ELR (cell line): ENCODE results near the gene EYS.
"Not testable (repeated sequence)": the region's sequence is repeated elsewhere in the genome, so short reads cannot be mapped to it uniquely, and the experiment has no call there.

Experiments
- DNase-seq: peaks from one replicate; pipeline ENCODE4 v3.0.0-alpha.2; 2015; ENCODE audit warnings: low read depth

The EYS gene

DNA sequence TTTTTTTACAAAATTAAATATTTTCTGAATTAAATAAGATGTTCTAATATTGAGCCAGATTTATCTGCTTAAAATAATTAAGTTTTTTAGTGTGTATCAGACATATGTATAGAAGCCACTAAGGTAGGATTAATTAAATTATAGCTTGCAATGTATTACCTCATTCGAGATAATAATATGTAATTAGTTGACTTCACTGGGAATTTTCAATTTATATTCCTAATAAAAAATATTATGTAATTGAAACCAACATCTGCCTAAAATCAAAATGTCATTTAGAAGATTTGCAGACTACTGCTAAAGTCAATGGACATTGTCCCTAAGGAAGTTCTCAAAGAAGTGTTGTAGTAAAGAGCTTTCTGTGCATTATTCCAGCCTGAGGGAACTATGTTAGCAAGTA is 254.7 kb downstream of the EYS start:
- DNase-seq, result no peak

DNA sequence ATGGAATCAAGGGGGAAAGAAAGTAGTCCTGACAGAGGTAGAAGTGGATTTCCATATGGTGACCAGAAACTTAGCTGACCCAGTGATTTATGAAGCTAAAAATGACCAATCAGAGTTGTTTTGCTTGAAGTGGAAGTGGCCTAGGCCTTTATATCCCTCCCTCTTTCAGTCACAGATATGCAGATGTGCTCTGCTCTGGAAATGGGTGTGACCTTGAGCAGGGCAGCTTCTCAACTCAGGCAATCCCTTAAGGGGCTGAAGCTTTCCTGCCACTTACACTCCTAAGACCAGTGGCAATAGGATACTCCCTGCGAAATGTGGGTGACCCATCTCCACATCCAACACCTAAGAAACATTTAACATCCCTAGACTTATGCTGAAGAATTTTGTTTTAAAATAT is 256.6 kb downstream of the EYS start:
- no peak for DNase-seq

GRCh38 chr6:65449926-65450325 is 257.1 kb downstream of the EYS start:
- DNase-seq, result no peak

DNA sequence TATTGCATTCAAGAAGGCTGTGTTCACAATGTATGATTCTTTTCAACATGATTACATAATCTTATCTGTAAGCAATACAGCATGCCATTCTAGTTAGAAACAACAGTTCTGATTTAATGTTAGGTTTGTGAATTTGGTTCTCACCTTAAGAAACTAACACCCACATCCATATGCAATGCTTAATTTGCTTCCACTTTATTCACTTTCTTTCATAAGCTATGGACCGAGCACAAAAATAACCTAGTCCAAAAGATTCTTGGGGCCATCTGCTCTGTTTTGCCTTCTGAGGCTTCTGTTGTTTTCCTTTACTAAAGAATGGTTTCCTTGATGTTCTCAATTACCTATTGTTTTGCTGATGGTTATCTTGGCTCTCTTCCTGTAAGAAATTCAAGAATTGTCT is 258.2 kb downstream of the EYS start:
- no peak for DNase-seq

- DNase-seq, result no peak
These were observed 270.7 kb downstream of the EYS start for GRCh38 chr6:65436281-65436680.

DNA sequence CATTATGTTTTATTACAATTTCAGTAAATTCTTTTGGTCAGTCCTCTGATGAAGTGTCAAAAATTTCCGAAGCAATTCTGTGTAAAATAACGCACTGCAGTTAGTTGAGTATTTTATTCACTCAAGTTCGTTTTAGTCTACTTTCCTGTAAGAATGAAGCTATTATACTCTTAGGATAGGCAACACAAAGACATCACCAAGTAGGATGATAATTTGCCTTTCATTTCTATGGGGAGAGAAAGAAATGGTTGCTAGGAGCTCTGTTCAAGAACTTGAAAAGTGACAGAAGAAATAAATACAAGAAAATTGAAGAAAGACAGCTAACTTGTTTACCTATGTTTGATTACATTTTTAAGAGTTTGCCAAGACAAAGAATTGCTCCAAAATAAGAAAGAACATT is 290.4 kb downstream of the EYS start:
- no peak for DNase-seq

- no peak for DNase-seq
These were observed 296.7 kb downstream of the EYS start for GRCh38 chr6:65410309-65410708.

GRCh38 chr6:65402564-65402963 is 304.5 kb downstream of the EYS start:
- no peak for DNase-seq

- DNase-seq, result no peak
These were observed 307.5 kb downstream of the EYS start for GRCh38 chr6:65399355-65400084.

DNA sequence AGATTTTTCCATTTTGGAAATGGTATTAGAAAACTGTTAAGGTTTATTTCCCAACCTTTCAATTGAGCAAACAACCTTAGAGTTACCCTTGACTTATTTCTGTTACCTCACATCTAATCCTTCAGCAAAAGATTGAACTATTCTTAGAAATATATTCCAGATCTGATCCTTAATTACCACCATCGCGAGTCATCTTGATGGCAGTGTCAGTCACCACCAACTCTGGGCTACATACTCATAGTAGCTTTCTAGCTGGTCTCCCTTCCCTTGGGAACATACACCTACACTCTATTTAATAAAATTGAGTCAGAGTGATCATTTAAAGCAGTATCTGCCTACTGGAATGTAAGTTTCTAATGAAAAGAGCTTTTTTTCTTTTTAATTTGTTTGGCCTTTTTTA is 308.2 kb downstream of the EYS start:
- DNase-seq, result no peak

DNA sequence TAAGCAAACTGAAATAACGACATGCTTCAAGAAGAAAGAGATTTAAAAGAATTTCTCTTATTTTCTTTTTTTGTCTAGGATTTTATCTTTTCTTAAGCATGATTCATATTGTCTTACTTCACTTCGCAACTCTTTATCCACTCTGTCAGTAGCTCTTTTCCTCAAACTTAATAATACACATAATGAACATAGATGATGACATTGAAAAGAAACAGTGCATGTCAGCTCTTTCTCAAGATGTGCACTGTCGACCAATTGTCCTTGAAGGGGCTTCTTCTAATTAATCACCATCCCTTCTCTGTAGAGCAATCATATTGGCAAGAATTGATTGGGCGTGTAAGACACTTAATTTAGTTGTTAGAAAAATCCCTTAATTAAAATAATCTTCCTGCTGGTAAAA is 356.5 kb downstream of the EYS start:
- DNase-seq, result no peak

DNA sequence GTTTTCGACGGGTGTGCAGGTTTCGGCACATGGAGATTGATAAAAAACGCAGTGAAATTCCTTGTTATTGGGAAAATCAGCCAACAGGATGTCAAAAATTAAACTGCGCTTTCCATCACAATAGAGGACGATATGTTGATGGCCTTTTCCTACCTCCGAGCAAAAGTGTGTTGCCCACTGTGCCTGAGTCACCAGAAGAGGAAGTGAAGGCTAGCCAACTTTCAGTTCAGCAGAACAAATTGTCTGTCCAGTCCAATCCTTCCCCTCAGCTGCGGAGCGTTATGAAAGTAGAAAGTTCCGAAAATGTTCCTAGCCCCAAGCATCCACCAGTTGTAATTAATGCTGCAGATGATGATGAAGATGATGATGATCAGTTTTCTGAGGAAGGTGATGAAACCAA is 404.4 kb downstream of the EYS start:
- not testable (repeated sequence) for DNase-seq

DNA sequence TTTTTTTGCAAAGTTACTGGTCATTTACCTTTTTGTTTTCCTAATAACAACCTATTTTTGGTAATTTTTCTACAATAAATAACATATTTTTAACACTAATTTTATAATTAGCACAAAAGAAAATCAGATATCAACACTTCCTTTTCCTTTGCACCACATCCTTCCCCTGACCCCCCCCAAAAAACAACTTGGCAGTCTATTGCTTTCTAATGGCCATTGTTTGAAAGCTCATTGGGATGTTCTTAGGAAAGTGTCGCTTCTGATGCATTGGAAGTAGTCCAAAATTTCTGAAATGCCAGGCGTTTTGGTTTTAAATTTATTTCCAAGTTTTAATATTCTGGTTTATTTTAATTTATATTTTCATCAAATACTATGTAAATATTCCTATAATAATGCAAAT is 407.8 kb downstream of the EYS start:
- DNase-seq, result no peak

- DNase-seq, result no peak
These were observed 411.2 kb downstream of the EYS start for GRCh38 chr6:65295812-65296211.

DNA sequence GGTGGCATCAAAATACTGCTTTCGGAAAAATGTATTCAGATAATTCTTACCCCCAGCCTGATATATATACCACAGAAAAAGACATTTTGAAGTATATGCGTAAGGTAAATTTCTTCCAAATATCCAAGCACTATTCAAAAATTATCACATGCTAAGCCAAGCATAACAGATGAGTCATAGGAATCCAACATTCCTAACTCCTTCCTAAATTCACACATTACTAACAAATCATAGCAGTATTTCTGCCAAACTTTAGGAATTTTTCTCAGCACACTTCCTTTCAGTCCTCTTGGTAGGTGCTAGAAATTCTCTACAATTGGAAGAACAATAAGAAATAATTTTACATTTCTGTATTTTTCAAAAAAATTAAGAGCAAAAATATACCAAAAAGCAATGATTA is 417.5 kb downstream of the EYS start:
- DNase-seq, result no peak

GRCh38 chr6:65285275-65285674 is 421.8 kb downstream of the EYS start:
- no peak for DNase-seq

DNA sequence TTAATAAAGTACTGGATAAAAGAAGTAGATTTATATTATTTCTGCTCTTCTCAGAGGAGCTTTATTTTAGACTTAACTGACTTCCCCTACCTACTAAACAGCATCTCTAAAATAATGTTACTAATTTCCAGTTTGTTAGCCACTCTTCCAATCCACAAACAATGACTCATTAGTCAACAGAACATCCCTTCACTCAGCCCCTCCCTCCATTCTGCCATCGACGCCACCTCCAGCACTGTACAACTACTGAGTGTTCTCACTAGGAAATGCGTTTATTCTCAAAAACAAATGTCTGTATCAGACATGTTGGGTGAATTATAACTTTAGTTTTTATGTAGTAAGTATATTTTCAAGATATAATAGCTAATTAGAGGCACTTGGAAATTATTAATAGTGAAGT is 427.0 kb downstream of the EYS start:
- no peak for DNase-seq

GRCh38 chr6:65262241-65262640 is 444.8 kb downstream of the EYS start:
- DNase-seq, result no peak

DNA sequence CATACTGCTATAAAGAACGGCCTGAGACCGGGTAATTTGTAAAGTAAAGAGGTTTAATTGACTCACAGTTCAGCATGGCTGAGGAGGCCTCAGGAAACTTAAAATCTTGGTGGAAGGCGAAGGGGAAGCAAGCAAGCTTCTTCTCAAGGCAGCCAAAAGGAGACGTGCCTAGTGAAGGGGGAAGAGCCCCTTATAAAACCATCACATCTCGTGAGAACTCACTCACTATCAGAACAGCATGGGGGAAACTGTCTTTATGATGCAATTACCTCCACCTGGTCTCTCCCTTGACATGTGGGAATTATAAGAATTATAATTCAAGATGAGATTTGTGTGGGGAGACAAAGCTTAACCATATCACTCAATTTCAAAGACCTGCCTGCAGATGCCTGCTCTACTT is 447.0 kb downstream of the EYS start:
- no peak for DNase-seq

DNA sequence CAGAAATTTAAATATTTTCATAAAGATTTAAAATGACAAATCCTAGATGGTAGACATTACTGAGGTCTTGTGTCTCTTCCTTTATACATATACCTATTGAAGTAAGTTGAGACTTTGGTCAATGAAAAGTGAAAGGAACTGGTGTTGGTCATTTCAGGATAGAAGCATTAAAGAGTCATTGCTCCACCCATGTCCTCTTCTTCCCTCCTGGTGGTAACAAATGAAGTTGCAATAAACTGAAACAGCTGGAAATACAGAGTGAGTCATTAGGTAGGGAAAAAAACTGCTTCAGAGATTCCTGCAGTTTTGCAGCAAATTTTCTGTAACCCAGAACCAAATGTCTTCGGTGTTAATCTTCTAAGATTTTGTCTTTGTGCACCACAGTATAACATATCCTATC is 448.0 kb downstream of the EYS start:
- no peak for DNase-seq

DNA sequence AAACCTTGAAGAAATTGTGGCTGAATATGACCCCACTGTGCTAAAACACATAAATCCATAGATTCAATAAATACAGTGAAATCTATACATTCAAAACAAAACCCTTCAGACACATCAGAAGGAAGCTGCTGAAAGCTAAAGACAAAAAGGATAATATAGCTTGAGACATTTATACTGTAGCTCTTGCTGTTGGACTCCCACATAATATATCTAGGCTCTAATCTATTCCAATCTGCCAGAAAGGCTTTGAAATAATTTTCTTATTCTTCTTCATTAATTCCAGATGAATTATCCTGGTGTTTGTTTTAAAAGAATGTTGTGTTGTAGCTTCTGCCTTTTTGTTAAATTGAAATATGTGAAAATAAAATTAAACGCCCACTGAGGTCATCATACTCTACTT is 454.0 kb downstream of the EYS start:
- no peak for DNase-seq

DNA sequence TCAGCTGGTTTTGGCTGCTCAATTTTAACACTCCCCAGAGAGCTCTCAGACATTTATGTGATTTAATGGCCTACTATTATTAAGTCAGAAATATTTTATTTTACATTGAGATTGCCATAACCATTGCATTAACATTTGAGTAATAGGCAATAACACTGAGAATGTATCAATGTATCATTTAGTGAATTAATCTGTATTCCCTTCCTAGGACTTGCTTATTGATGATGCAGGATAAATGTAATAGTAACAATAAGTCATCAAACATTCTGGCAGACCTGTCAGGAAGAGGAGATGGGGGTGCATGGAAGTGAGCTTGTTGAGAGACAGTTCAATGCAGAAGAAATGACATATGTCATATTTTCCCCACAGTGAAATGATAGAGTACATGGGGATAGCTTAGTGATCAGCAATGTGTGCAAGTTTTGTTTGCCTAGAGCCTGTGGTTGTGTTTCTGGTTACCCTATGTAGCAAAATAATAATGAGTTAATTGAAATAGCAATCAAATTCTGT is 458.9 kb downstream of the EYS start:
- DNase-seq, result no peak

DNA sequence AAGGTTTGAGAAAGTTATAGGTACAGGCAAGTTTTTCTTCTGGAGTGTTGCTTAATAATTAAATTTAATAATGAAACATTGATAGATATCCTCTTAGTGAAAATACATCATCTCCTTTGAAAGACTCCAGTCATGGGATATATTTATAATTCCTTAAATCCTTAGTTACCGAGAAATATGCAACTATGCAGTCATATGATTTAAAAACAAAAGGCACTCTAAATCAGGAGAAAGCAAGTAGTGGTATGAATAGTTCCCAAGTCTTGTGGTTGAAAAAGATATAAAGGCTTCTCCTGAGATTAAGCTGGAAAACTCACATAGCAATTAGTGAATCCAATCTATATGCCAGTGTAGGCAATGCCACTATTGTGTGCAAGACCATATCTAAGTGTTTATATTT is 475.4 kb downstream of the EYS start:
- DNase-seq, result no peak

DNA sequence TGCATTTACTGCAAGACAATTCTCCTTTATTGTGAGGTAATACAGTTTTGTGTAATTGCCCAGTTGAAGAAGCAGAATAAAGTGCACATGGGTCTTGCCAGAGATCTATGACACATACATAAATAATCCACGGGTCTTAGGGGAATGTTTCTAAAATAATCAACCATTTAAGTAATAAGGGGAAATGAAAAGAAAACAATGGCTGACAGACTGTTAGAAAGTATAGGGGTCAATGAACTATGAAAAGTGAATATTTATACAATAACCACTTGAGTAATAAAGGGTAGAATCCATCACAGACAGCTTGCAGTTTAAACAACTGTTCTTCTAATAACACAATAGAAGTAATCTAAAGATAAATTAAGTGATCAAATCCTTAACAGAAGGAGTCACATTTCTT is 477.2 kb downstream of the EYS start:
- no peak for DNase-seq
